Astrocyte (in vitro differentiated cells and primary cell): ENCODE measurements around the gene B3GALT6. TPM values are rescaled to one million over a fixed set of nuclear protein-coding genes. Genes with fewer than 3 reads are reported as not detected.

Source experiments
- DNase-seq: peaks from one replicate; pipeline ENCODE4 v3.0.0-alpha.2; 2010; ENCODE audit warnings: low read depth
- FAIRE-seq: peaks from 2 replicates; lab custom pipeline; 2011; peaks lifted over from hg19 to GRCh38; lab: Jason Lieb, UNC
- H2AFZ ChIP-seq: 2 replicates; pipeline ENCODE4 v1.6.0; 2012; ENCODE audit warnings: low read depth, low read length, inconsistent platforms
- H3K27ac ChIP-seq: 2 replicates; pipeline ENCODE4 v1.5.1; 2011; ENCODE audit warnings: low read depth, low read length, inconsistent platforms
- H3K27me3 ChIP-seq: 2 replicates; pipeline ENCODE4 v1.6.0; 2011; ENCODE audit warnings: low read length, inconsistent platforms; ENCODE audit not compliant: insufficient read depth
- H3K36me3 ChIP-seq: 2 replicates; pipeline ENCODE4 v1.5.1; 2011; ENCODE audit warnings: low read length, inconsistent platforms; ENCODE audit not compliant: insufficient read depth
- H3K4me1 ChIP-seq: 2 replicates; pipeline ENCODE4 v1.5.1; 2011; ENCODE audit warnings: low read length, inconsistent platforms; ENCODE audit not compliant: insufficient read depth
- H3K4me2 ChIP-seq: 2 replicates; pipeline ENCODE4 v1.6.0; 2012; ENCODE audit warnings: low read length, inconsistent platforms
- H3K4me3 ChIP-seq: 2 replicates; pipeline ENCODE4 v1.5.1; 2011; ENCODE audit warnings: low read depth, mild to moderate bottlenecking, low read length, inconsistent platforms; ENCODE audit not compliant: insufficient read depth
- H3K79me2 ChIP-seq: 2 replicates; pipeline ENCODE4 v1.6.0; 2012; ENCODE audit warnings: mild to moderate bottlenecking, low read length, inconsistent platforms; ENCODE audit not compliant: insufficient read depth
- H3K9ac ChIP-seq: 2 replicates; pipeline ENCODE4 v1.6.0; 2012; ENCODE audit warnings: mild to moderate bottlenecking, low read length, inconsistent platforms
- H3K9me3 ChIP-seq: 2 replicates; pipeline ENCODE4 v1.5.1; 2012; ENCODE audit warnings: low read depth, mild to moderate bottlenecking, low read length, inconsistent platforms; ENCODE audit not compliant: insufficient read depth
- H4K20me1 ChIP-seq: 2 replicates; pipeline ENCODE4 v1.6.0; 2012; ENCODE audit warnings: low read length, inconsistent platforms; ENCODE audit not compliant: insufficient read depth
- H3K27ac Mint-ChIP-seq: one replicate; pipeline ENCODE4 v1.8.0; 2021; ENCODE audit warnings: mild to moderate bottlenecking, mixed read lengths; ENCODE audit not compliant: unreplicated experiment
- H3K27me3 Mint-ChIP-seq: one replicate; pipeline ENCODE4 v1.8.0; 2021; ENCODE audit warnings: low read depth, mixed read lengths; ENCODE audit not compliant: unreplicated experiment
- H3K36me3 Mint-ChIP-seq: one replicate; pipeline ENCODE4 v1.8.0; 2021; ENCODE audit warnings: low read depth, mixed read lengths; ENCODE audit not compliant: unreplicated experiment
- H3K4me1 Mint-ChIP-seq: one replicate; pipeline ENCODE4 v1.8.0; 2021; ENCODE audit warnings: low read depth, mixed read lengths; ENCODE audit not compliant: unreplicated experiment
- H3K4me3 Mint-ChIP-seq: one replicate; pipeline ENCODE4 v1.8.0; 2021; ENCODE audit warnings: mild to moderate bottlenecking, moderate library complexity, mixed read lengths; ENCODE audit not compliant: unreplicated experiment
- H3K9me3 Mint-ChIP-seq: one replicate; pipeline ENCODE4 v1.8.0; 2021; ENCODE audit warnings: mild to moderate bottlenecking, mixed read lengths; ENCODE audit not compliant: unreplicated experiment
- CTCF ChIP-seq: IDR thresholded peaks from 2 replicates; pipeline ENCODE4 v1.5.1; 2011; ENCODE audit warnings: low read depth, mild to moderate bottlenecking, inconsistent platforms, low read length, moderate library complexity; ENCODE audit not compliant: insufficient read depth
- EZH2 ChIP-seq: IDR thresholded peaks from 2 replicates; pipeline ENCODE4 v1.6.1; 2012; ENCODE audit warnings: mild to moderate bottlenecking, low read length, inconsistent platforms; ENCODE audit not compliant: insufficient read depth
- total RNA-seq: library from RNA; stranded (reverse); gene quantifications from 2 replicates; pipeline ENCODE4 v1.2.1, GENCODE V29; 2021

Gene B3GALT6
- total RNA-seq, 1 donor from 2014 or later, result 22.4 TPM

- H4K20me1 ChIP-seq, result peaks cover 56% of the 10 kb centered on the region
These were observed 36.2 kb downstream of the B3GALT6 start for GRCh38 chr1:1268284-1268682.

GRCh38 chr1:1270813-1271212 lies 38.8 kb downstream of the B3GALT6 start:
- FAIRE-seq, result no peak
- H3K36me3 Mint-ChIP-seq, result peaks cover 11% of the 10 kb centered on the region

More at GRCh38 chr1:1268284-1268682, 36.2 kb downstream of the B3GALT6 start:
- no peak overlapping the region for H3K4me3 ChIP-seq
- no peak for DNase-seq
- H3K9me3 Mint-ChIP-seq, result no peaks in the 10 kb centered on the region
- H3K4me1 ChIP-seq, result peaks cover 43% of the 10 kb centered on the region
- H3K27ac Mint-ChIP-seq, result peak overlapping the region; percentile 58
- H3K36me3 Mint-ChIP-seq, result peaks cover 17% of the 10 kb centered on the region
- no peak overlapping the region for H2AFZ ChIP-seq
- no peak for FAIRE-seq
- no peaks in the 10 kb centered on the region for H3K27me3 ChIP-seq
- no peak overlapping the region for H3K9ac ChIP-seq
- peaks cover 40% of the 10 kb centered on the region for H3K4me1 Mint-ChIP-seq
- H3K36me3 ChIP-seq, result peaks cover 4% of the 10 kb centered on the region
- H3K9me3 ChIP-seq, result no peaks in the 10 kb centered on the region
- H3K27ac ChIP-seq, result no peak overlapping the region
- no peak overlapping the region for H3K4me3 Mint-ChIP-seq
- H3K79me2 ChIP-seq, result peaks cover 79% of the 10 kb centered on the region
- TF ChIP-seq CTCF (no peak), EZH2 (no peak)
- H3K4me2 ChIP-seq, result no peak overlapping the region
- H3K27me3 Mint-ChIP-seq, result no peaks in the 10 kb centered on the region

More at GRCh38 chr1:1270813-1271212, 38.8 kb downstream of the B3GALT6 start:
- no peaks in the 10 kb centered on the region for H3K36me3 ChIP-seq
- peak overlapping the region; percentile 44 for H3K9ac ChIP-seq
- H4K20me1 ChIP-seq, result peaks cover 52% of the 10 kb centered on the region
- no peak overlapping the region for H3K4me3 ChIP-seq
- peak overlapping the region; percentile 55 for H3K4me2 ChIP-seq
- Mint-ChIP-seq H3K4me3 (peak overlapping the region; percentile 85), H3K4me1 (peaks cover 34% of the 10 kb centered on the region), H3K9me3 (no peaks in the 10 kb centered on the region), H3K27ac (peak overlapping the region; percentile 37), H3K27me3 (no peaks in the 10 kb centered on the region)
- H3K27me3 ChIP-seq, result no peaks in the 10 kb centered on the region
- TF ChIP-seq EZH2, result no peak
- TF ChIP-seq CTCF, result no peak
- H2AFZ ChIP-seq, result no peak overlapping the region
- DNase-seq, result peak; percentile 57
- H3K27ac ChIP-seq, result peak overlapping the region; percentile 6
- H3K79me2 ChIP-seq, result peaks cover 72% of the 10 kb centered on the region
- H3K9me3 ChIP-seq, result no peaks in the 10 kb centered on the region
- H3K4me1 ChIP-seq, result peaks cover 40% of the 10 kb centered on the region
